Coronary artery (tissue), 2 donors: ENCODE data around the gene NLRP9.

Experiments
- DNase-seq: peaks from one replicate; pipeline ENCODE4 v3.0.0-alpha.2; 2017; ENCODE audit warnings: low spot score
- H3K27ac ChIP-seq, 2 donors: fragments of 200-600 bp; sonication (generic); one replicate each; pipeline ENCODE4 v1.5.1; 2016 to 2019
- H3K4me3 ChIP-seq: fragments of 200-600 bp; sonication (generic); 2 replicates; pipeline ENCODE4 v1.5.1; 2016; ENCODE audit warnings: mild to moderate bottlenecking, moderate library complexity
- CTCF ChIP-seq: fragments of 200-600 bp; sonication (generic); IDR thresholded peaks from one replicate; pipeline ENCODE4 v1.5.1; 2019; ENCODE audit warnings: antibody characterized with exemption

The NLRP9 gene

GRCh38 chr19:55667006-55667381, 71.2 kb downstream of the NLRP9 start:
- Histone ChIP-seq H3K4me3 (no peak overlapping the region), H3K27ac (no peak overlapping the region)
- TF ChIP-seq CTCF: no peak
- no peak for DNase-seq

GRCh38 chr19:55666343-55667005, 71.7 kb downstream of the NLRP9 start:
- Histone ChIP-seq H3K27ac (no peak overlapping the region), H3K4me3 (no peak overlapping the region)
- no peak for TF ChIP-seq CTCF
- no peak for DNase-seq

- TF ChIP-seq CTCF: no peak
- DNase-seq: no peak
- no peak overlapping the region for H3K4me3 ChIP-seq
- H3K27ac ChIP-seq: no peak overlapping the region
Measured at GRCh38 chr19:55663846-55664536, 74.2 kb downstream of the NLRP9 start.

- no peak for TF ChIP-seq CTCF
- DNase-seq: no peak
- Histone ChIP-seq H3K27ac (no peak overlapping the region), H3K4me3 (no peak overlapping the region)
Measured at GRCh38 chr19:55661826-55662225, 76.4 kb downstream of the NLRP9 start.

GRCh38 chr19:55660991-55661390, 77.2 kb downstream of the NLRP9 start:
- no peak for DNase-seq
- TF ChIP-seq CTCF: no peak
- Histone ChIP-seq H3K27ac (no peak overlapping the region), H3K4me3 (no peak overlapping the region)

- no peak for TF ChIP-seq CTCF
- DNase-seq: no peak
- Histone ChIP-seq H3K27ac (no peak overlapping the region), H3K4me3 (no peak overlapping the region)
Measured at GRCh38 chr19:55660404-55660803, 77.8 kb downstream of the NLRP9 start.

GRCh38 chr19:55659822-55660221, 78.4 kb downstream of the NLRP9 start:
- Histone ChIP-seq H3K27ac (no peak overlapping the region), H3K4me3 (no peak overlapping the region)
- TF ChIP-seq CTCF: no peak
- no peak for DNase-seq
